GM19468 (cell line): ENCODE data around the gene SKIDA1.

Experiments used
- ATAC-seq: cut with Tn5 transposase; IDR thresholded peaks from one replicate; pipeline ENCODE4 v1.9.1; 2021; ENCODE audit warnings: mild to moderate bottlenecking, moderate library complexity, moderate number of reproducible peaks; ENCODE audit not compliant: unreplicated experiment; ENCODE audit errors: extremely low read depth

SKIDA1 gene

DNA sequence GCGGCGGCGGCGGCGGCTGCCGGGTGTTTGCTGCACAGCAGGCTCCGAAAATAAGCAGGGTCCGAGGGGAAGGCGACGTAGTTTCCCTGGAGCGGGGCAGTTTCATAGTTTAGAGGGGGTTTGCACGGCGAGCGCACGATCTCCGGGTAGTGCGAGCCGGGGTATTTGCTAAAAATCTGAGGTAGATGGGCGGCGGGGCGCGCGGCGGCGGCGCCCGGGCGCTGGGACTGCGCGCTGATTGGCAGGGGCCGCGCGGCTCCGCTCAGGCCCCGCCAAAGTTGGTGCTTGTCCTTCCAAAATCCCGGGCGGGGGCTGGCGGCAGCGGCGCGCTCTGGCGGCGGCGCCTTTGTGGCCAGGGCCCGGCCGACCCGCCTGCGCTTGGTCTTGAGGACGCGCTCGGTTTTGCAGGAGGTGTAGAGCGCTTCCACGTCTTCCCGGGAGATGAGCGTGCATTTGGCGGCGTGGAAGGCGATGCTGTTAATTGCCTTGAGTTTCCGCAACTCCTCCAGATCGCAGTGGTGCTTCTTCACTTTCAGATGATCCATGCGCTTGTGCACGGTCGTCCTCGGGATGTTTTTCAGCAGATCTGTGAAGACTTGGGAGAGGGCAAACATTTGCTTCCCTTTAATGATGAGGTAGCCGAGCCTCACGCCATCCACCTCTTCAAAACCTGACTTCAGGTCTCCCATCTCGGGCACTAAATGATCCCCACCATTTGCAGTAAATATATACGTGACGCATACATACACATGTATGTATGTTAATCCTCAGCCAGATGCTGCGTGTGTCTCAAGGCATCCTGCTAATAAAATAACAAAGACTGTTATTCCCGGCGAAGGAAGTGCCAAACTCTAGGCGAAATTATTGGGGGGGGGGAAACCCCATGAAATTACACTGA, 8.1 kb downstream of the SKIDA1 start:
- peak; percentile 22 for ATAC-seq

DNA sequence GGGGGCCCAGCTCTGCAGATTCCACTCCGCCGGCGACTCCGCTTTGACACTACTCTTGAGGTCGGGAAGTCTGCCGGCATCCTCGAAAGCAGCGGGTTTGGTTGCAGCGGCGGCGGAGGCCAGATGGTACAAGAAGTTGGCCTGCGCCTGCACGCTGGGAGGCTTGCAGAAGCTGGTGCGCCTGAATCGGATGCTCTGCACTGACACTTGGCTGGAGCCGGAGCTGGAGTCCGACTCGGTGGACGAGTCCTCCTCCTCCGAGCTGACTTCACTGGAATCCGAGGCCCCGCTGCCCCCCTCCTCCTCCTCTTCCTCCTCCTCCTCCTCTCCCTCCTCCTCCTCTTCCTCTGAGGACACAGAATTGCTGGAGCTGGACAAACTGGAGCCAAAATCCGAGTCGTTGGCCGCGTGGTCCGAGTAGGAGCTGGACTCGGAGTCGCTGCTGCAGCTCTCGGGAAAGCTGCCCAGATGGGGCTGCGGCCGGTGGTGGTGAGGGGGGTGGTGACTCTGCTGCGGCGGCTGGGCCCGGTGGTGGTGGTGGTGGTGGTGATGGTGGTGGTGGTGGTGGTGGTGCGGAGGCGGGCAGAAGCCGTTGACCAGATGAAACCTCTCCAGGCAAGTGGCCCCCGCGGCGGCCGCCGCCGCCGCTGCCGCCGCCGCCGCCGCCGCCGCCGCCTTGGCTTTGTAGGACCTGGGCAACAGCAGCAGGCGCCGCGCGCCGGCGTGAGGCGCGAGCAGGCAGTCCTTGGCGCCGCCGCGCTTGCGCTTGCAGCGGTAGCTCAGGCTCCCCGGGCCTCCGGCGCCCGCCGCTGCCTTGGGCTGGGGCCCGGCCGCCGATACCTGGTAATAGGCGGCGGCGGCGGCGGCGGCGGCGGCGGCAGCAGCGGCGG, 9.0 kb downstream of the SKIDA1 start:
- peak; percentile 41 for ATAC-seq

GRCh38 chr10:21515361-21516241, 9.9 kb downstream of the SKIDA1 start:
- ATAC-seq, result no peak

DNA sequence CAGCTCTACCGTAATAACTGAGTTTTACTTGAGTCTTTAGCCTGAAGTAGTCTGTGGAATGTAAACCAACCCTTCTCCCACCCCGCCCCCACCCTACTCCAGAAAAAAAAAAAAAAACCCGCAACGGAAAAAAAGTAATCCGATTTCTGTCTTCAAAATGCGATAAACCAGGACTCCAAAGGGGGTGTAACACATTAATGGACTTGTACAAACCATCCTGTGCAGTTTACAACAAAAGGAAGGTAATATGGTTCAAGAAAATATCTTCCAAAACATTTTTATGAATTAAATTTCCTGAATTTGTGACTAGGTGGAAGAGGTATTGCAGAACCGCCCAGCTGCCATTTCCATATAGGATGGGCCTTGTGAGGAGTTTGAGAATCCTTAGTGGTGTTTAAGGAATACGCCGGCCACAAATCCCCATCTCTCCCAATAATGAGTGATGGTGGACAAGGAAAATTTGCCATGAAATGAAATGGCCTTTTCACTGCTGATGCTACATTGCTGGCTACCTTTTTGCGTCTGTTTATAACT, 10.6 kb downstream of the SKIDA1 start:
- ATAC-seq, result no peak

GRCh38 chr10:21514129-21514817, 11.2 kb downstream of the SKIDA1 start:
- no peak for ATAC-seq

GRCh38 chr10:21513405-21513788, 12.1 kb downstream of the SKIDA1 start:
- ATAC-seq, result no peak

- ATAC-seq, result no peak
These were observed 12.7 kb downstream of the SKIDA1 start for GRCh38 chr10:21512573-21513404.

- ATAC-seq, result no peak
These were observed 13.4 kb downstream of the SKIDA1 start for GRCh38 chr10:21511946-21512572.

DNA sequence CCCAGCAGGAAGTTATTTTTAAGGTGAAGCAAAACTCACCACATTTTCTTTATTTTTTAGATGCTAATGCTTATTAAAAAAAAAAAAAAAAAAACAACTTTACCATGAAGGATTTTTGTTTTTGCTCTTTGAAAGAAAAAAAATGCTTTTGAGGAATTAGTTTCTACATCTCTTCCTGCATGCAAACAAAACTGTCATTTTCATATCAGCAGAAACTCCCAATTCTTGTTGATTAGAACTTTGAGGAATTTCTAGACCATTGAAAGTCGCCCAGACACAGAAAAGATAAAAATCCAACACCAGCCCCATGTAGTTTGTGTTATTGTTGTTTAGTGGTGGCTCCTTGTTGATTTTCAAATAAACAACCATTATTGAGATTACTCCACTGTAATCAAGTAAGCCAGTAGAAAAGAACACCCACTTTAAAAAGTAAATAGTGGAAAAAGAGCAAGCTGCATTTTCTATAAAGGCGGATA, 14.3 kb downstream of the SKIDA1 start:
- no peak for ATAC-seq

DNA sequence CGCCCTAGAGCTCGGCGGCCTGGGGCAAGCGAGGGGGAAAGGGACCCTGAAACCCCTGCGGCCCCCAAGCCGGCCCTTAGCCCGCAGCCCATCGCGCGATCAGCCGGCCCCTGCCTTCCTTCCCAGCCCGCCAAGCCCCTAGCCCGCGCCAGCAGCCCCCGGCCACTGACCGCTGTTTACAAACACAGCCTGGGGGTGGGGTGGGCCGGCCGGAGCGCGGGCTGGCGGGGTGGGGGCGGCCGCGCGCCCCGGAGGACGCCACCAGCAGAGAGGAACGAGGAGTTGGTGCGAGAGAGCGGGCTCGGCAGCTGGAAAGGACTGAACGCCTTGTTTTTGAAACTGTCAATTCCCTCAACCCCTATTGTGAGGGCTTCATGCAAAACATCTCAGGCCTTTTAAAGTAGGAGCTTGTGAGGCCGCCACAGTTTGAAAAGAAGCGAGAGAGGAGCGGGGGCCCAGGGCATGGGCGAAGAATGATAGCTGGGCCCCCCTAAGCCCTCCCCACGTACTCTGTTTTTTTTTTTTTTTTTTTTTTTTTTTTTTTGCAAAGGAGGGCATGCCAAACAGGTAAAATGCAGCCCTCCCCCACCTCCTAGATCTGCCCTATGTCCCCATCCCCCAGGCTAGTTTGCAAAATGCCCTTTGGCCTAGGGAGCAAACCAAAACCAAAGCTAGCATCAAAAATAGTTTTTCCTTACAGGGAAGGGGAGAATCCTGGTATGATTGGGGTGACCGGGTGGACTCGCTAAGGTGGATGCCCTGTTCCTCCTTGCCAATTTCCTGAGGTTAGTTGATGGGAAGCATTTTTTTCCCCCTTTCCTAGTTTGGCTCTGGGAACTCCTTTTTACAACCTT, 15.0 kb downstream of the SKIDA1 start:
- ATAC-seq, result no peak

GRCh38 chr10:21509341-21510240, 15.9 kb downstream of the SKIDA1 start:
- ATAC-seq, result no peak

DNA sequence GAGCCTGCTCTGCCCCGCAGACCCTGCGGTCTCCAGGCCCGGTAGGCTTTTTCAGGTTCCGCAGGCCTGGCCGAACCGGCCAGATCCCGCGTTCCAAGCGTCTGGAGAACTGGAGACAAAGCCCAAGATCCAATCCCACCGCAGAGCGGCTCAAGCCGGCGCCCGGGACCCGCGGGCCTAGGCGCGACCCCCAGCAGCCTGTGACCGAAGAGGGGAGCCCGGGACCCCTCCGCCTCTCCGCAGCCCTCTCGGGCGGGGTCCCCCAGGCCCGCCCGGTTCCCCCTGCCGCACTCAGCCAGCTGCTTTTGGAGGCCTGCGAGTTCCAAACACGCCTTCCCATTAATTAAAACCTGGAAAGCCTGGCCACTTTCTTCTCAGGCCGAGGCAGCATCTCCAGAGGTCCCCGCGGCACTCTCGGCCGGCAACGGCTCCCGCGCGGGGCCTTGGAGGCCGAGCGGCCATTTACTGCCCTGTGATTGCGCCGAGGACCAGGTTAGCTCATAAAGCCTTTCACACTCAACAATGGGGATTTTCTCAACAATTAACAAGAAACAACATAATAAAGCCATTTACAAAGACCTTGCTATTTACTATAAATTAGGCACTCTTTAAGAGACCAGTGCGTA, 16.7 kb downstream of the SKIDA1 start:
- ATAC-seq, result no peak

GRCh38 chr10:21507150-21507549, 18.3 kb downstream of the SKIDA1 start:
- no peak for ATAC-seq

- ATAC-seq, result no peak
These were observed 19.1 kb downstream of the SKIDA1 start for GRCh38 chr10:21506351-21506750.

- ATAC-seq, result no peak
These were observed 19.7 kb downstream of the SKIDA1 start for GRCh38 chr10:21505711-21506278.
